GM21825 (cell line): ENCODE data around the gene CSK.
"Not testable (repeated sequence)": the region's sequence is repeated elsewhere in the genome, so short reads cannot be mapped to it uniquely, and the experiment has no call there.

Experiments used
- ATAC-seq: cut with Tn5 transposase; IDR thresholded peaks from one replicate; pipeline ENCODE4 v1.9.1; 2021; ENCODE audit warnings: mild to moderate bottlenecking, moderate library complexity; ENCODE audit not compliant: unreplicated experiment

Gene CSK

GRCh38 chr15:74770211-74770903 lies 11.5 kb upstream of the CSK start:
- no peak for ATAC-seq

GRCh38 chr15:74773329-74773728 lies 8.6 kb upstream of the CSK start:
- no peak for ATAC-seq

DNA sequence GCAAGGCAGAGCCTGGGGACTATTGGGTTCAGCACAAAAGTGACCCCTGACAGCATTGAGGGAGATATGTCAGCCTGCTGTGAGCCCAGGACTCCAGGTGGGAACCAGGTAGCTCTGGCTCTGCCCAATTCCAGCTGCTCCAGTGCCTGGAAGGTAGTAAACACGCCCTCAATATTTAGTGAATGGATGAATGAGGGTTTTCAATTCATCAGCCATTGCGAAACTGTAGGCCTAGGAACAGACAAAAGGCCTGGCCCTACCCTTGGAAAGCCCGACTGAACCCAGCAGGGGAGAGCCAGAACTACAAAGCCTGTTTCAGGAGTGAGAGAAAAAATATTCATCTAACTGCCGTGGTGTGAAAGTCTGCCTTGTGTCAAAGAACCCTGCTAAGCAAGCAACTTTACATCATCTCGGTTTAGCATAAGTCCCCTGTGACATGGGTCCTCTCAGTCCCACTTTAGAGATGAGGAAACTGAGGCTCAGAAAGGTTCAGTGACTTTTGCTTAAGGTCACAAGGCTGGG lies 8.1 kb upstream of the CSK start:
- no peak for ATAC-seq

DNA sequence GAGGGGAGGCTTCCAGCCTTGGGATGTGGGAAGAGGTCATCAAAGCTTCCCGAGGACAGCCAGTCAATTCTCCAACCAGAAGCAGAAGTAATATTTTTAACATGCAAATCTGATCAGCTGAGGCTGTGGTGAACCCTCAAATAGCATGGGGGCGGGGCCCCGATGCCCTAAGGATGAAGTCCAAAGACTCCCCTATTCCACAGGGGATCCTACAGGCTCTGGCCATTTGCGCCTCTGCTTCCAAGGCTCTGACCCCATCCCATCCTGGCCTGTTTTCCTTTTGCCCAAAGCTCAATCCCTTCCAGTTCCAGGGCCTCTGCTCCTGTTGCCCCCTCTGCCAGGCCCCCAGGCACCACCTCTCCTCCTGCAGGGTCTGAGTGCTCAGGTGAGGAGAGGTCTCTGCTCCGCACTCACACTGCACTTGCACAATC lies 6.7 kb upstream of the CSK start:
- no peak for ATAC-seq

DNA sequence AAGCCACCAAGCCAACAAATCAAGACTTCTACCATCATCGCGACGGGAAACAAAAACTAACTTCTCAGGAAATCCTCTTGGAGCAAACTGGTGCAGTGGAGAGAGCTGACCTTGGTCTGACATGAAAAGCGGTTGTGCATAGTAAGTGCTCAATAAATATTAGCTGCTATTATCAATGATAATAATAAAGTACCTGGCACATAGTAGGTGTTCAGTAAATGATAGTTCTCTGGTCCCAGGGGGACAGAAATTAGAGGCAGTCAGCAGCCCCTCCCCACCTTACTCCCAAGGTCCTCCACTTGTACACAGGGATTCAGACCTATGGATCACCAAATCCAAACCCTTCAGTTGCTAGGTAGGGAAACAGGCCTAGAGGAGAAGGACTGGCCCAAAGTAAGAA lies 6.0 kb upstream of the CSK start:
- ATAC-seq: no peak

DNA sequence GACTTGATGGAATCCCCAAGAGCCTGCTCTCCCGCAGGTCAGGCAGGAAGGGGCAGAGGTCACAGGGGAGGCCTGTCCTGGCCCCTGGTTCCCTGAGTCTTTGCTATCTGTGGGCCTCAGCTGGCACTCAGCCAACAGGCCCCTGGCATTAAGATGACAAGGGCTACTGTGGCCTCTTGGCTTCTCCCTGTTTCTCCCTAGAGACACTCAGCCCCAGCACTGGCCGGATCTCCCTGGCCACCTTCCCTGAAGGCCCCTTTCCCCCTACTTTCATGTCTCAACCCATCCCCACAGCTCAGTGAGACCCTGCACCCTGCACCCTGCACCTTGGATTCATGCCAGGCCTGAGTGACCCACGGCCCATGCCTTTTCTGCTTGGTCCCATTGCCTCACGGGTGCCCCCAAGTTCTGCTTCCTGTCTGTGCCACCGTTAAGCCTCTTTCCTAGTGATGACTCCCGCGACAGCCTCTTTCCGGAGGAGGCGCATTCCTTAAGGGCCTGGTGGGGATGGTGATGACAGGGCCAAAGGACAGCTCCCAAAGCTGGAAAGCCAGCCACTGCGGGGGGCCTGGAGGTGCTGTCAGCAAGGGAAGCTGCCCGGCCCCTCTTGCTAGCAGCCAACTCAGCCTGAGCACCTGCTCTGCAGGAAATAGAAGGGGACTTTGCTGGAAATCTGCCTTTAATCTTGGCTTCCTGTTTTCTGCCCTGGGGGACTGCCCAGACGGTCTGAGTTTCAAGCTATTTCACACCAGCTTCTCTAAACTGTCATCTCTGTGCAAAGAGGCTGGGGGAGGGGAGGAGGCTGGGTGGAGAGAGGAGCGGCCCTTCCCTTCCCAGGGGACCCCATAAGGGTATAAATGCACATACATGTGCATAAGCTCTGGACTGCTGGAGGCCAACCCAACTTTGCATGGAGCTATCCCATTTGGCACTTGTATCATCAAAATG lies 4.8 kb upstream of the CSK start:
- peak; percentile 30 for ATAC-seq

DNA sequence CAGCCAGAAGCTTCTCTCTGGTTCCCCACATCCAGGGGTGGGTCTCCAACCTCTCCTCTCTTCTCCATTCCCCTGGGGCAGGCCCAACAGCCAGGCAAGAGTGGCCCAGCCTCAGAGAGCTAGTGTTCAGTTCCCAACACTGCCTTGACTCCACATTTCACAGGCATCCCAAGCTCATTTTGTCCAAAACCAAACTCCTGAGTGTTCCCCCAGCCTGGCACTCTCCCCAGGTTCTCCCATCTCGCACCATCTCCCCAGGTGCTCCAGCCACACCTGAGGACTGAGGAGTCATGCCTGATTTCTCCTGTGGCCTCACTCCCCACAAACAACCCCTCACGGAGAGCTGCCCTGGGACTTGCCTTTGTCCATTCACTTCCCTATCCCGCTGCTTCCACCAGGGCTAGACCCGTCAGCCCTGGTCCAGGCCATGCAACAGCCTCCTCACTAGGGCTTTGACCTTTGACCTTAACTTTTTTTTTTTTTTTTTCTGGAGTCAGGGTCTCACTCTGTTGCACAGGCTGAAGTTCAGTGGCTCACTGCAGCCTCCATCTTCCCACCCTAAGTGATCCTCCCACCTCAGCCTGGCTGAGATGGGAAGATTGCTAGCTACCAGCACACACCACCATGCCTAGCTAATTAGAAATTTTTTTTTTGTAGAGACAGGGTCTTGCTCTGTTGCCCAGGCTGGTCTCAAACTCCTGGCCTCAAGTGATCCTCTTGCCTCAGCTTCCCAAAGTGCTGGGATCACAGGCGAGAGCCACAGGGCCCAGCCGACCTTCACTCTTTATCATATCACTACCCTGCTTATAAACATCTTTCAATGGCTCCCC lies 3.9 kb upstream of the CSK start:
- ATAC-seq: peak; percentile 5

GRCh38 chr15:74778599-74778970 lies 3.3 kb upstream of the CSK start:
- ATAC-seq: no peak

DNA sequence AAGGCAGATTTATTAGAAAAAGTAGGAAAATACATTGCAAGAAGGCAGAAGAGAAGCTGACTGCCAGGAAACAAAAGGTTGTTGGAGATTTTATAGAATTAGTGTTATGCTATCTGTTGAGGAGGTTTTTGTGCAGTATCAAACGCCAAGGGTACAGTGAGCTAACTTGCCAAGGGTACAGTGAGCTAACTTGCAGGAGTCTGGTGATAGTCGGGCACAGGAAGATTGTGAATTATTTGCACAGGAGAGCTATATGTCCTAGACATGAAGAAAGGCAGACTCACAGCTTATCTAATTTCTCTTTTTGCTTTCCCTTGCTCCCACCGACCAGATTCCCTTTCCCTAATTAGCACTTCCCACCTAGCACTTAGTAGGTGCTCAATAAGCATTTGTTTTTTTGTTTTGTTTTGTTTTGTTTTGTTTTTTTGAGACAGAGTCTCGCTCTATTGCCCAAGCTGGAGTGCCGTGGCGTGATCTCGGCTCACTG lies 2.7 kb upstream of the CSK start:
- no peak for ATAC-seq

DNA sequence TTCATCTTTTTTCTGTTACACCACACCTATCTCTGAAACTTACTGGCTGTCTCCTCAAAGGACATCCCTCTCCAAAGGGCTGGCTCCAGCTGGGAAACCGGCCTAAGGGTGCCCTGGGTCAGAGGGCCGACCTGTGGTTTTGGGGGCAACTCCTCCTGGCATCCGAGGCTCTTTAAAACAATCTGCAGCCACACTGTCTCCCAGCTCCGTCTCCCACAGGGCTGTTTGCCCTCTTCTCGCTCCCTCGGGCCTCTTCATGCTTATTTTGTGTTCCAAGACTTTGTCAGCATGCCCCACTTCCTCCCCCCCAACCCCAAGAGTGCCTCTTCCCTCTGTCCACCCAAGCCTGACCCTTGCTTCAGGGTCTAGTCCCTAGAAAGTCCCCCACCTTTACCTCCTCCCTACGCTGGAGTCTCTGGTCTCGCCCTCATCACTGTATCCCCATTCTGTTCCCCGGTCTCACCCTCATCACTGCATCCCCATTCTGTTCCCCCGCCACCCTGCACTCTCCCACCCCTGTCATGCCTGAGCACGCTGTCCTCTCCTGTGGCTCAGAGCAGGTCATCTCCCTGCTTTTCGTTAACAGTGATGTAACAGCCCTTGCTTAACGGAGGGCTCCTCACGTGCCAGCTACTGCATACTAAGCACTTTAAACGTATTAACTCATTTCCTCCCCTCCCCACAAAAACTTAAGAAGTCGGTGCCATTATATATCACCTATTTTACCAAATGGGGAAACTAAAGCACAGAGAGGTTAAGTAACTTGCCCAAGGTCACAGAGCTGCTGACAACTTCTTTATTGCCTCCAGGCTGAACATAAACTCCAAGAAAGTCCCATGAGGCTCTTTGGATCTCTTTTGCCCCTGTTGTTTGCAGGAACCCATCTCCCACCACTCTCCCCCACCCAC lies 1.1 kb upstream of the CSK start:
- ATAC-seq: no peak

- peak; percentile 10 for ATAC-seq
Measured at GRCh38 chr15:74782259-74783071, 585 bp downstream of the CSK start.

- ATAC-seq: no peak
Measured at GRCh38 chr15:74783072-74783807, 1.4 kb downstream of the CSK start.

DNA sequence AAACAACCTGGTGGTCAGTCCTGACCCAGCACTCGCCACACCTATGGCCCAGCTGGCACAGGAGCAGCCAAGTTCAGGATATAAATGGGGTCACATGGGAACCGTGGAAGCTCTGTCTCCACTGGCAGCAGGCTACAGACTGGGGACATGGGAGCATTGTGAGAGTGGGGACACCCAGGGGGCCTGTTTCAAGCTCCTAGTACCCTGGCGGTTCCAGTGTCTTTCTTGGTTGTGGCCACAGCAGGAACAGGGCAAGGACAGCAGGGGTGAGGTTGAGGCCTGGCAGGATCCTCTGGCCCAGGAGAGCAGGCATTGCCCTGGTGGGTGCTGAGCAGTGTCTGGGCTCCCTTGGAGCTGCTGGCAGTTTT lies 1.9 kb downstream of the CSK start:
- no peak for ATAC-seq

GRCh38 chr15:74784426-74785193 lies 2.7 kb downstream of the CSK start:
- ATAC-seq: no peak

- ATAC-seq: no peak
Measured at GRCh38 chr15:74785194-74786032, 3.5 kb downstream of the CSK start.

DNA sequence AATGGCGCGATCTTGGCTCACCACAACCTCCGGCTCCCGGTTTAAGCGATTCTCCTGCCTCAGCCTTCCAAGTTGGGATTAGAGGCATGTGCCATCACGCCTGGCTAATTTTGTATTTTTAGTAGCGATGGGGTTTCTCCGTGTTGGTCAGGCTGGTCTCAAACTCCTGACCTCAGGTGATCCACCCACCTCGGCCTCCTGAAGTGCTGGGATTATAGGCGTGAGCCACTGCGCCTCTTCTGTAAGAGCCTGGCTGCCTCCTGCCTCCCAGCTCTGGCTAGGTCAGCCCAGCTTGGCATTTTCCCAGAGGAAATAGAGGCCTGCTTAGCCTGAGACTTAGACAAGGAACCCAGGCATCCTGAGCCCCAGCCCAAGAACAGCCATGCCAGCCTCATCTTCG lies 4.2 kb downstream of the CSK start:
- ATAC-seq: not testable (repeated sequence)
